Activated naive CD8-positive, alpha-beta T cell treated with anti-CD3 and anti-CD28 coated beads, Interleukin-2, amount 50 U/mL, for 24 hours (primary cell): ENCODE results near the gene MAP2K1.
"Not testable (repeated sequence)": the region's sequence is repeated elsewhere in the genome, so short reads cannot be mapped to it uniquely, and the experiment has no call there.

Source experiments
- ATAC-seq: fragments of 150-1000 bp; cut with Tn5 transposase; one replicate; pipeline ENCODE4 v1.10.0; 2021
- DNase-seq: peaks from one replicate; pipeline ENCODE4 v3.0.0; 2021
- H3K27ac Mint-ChIP-seq: one replicate; pipeline ENCODE4 v1.8.0; 2021; ENCODE audit warnings: mild to moderate bottlenecking, mixed read lengths
- H3K27me3 Mint-ChIP-seq: one replicate; pipeline ENCODE4 v1.8.0; 2021; ENCODE audit warnings: mixed read lengths
- H3K36me3 Mint-ChIP-seq: one replicate; pipeline ENCODE4 v1.8.0; 2021; ENCODE audit warnings: low read depth, mixed read lengths
- H3K4me1 Mint-ChIP-seq: one replicate; pipeline ENCODE4 v1.8.0; 2021; ENCODE audit warnings: mixed read lengths
- H3K4me3 Mint-ChIP-seq: one replicate; pipeline ENCODE4 v1.8.0; 2021; ENCODE audit warnings: mild to moderate bottlenecking, moderate library complexity, mixed read lengths
- H3K9me3 Mint-ChIP-seq: one replicate; pipeline ENCODE4 v1.8.0; 2021; ENCODE audit warnings: mixed read lengths

The MAP2K1 gene

DNA sequence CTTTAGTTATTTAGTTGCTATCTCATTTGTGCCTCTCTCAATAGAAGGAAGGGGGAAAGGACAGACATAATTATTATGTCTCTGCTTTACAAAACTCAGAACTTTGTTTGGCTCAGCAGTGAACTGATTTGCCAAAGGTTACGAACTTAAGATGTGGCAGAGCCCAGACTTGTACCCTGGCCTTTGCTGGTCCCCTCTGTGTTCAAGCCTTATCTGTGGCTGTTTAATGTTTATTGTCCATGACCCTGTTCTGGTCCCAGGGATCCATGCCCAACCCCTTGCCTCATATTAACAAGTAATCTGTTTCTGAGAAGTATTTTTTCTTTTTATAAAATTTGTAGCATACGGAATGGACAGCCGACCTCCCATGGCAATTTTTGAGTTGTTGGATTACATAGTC lies 100.2 kb downstream of the MAP2K1 start:
- H3K27ac Mint-ChIP-seq = no peak overlapping the region
- peaks cover 2% of the 10 kb centered on the region for H3K4me1 Mint-ChIP-seq
- no peak overlapping the region for H3K4me3 Mint-ChIP-seq
- H3K9me3 Mint-ChIP-seq = no peaks in the 10 kb centered on the region
- no peak for DNase-seq
- ATAC-seq = no peak
- no peaks in the 10 kb centered on the region for H3K27me3 Mint-ChIP-seq
- H3K36me3 Mint-ChIP-seq = peaks cover 48% of the 10 kb centered on the region

GRCh38 chr15:66488525-66488924 lies 101.8 kb downstream of the MAP2K1 start:
- Mint-ChIP-seq H3K4me1 (peaks cover 3% of the 10 kb centered on the region), H3K9me3 (no peaks in the 10 kb centered on the region), H3K36me3 (peaks cover 49% of the 10 kb centered on the region), H3K4me3 (no peak overlapping the region), H3K27ac (peak overlapping the region; percentile 22), H3K27me3 (no peaks in the 10 kb centered on the region)
- ATAC-seq = no peak
- no peak for DNase-seq

GRCh38 chr15:66489179-66489791 lies 102.6 kb downstream of the MAP2K1 start:
- ATAC-seq (no peak), DNase-seq (no peak)
- H3K36me3 Mint-ChIP-seq = peaks cover 51% of the 10 kb centered on the region
- peaks cover 9% of the 10 kb centered on the region for H3K4me1 Mint-ChIP-seq
- H3K27ac Mint-ChIP-seq = peak overlapping the region; percentile 61
- no peak overlapping the region for H3K4me3 Mint-ChIP-seq
- H3K9me3 Mint-ChIP-seq = no peaks in the 10 kb centered on the region
- no peaks in the 10 kb centered on the region for H3K27me3 Mint-ChIP-seq

GRCh38 chr15:66491846-66492245 lies 105.1 kb downstream of the MAP2K1 start:
- peaks cover 25% of the 10 kb centered on the region for H3K4me1 Mint-ChIP-seq
- no peak for DNase-seq
- peak overlapping the region; percentile 59 for H3K27ac Mint-ChIP-seq
- no peaks in the 10 kb centered on the region for H3K27me3 Mint-ChIP-seq
- H3K9me3 Mint-ChIP-seq = no peaks in the 10 kb centered on the region
- no peak overlapping the region for H3K4me3 Mint-ChIP-seq
- peaks cover 54% of the 10 kb centered on the region for H3K36me3 Mint-ChIP-seq
- no peak for ATAC-seq

GRCh38 chr15:66494262-66494661 lies 107.5 kb downstream of the MAP2K1 start:
- H3K27me3 Mint-ChIP-seq = no peaks in the 10 kb centered on the region
- ATAC-seq (no peak), DNase-seq (no peak)
- peaks cover 38% of the 10 kb centered on the region for H3K4me1 Mint-ChIP-seq
- H3K4me3 Mint-ChIP-seq = no peak overlapping the region
- H3K27ac Mint-ChIP-seq = peak overlapping the region; percentile 67
- H3K9me3 Mint-ChIP-seq = no peaks in the 10 kb centered on the region
- H3K36me3 Mint-ChIP-seq = peaks cover 68% of the 10 kb centered on the region

DNA sequence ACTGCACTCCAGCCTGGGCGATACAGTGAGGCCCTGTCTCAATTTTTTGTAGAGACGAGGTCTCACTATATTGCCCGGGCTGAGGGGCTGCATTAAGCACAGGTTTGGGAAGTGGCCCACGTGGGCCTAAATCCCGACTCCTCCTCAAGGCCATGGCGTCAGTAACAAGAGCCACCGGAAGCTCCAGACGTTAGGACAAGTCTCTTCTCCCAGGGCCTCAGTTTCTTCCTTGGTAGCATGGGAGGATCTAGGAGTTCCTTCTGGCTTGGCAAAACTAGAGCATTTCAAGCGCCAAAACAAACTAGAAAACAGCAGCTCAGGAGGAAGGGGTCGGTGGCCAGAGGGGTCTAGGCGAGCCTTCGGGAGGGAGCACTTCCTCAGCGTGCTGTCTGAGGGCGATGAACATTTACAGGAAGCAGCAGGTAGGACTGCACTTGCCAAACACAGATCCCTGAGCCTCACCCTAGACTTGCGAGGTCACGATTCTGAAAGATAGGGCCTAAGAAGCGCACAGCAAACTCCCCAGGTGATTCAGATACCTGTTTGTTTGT lies 110.3 kb downstream of the MAP2K1 start:
- H3K9me3 Mint-ChIP-seq = no peaks in the 10 kb centered on the region
- peaks cover 65% of the 10 kb centered on the region for H3K4me1 Mint-ChIP-seq
- H3K4me3 Mint-ChIP-seq = peak overlapping the region; percentile 93
- peaks cover 87% of the 10 kb centered on the region for H3K36me3 Mint-ChIP-seq
- DNase-seq (peak; percentile 15), ATAC-seq (peak; percentile 33)
- peak overlapping the region; percentile 99 for H3K27ac Mint-ChIP-seq
- H3K27me3 Mint-ChIP-seq = no peaks in the 10 kb centered on the region

DNA sequence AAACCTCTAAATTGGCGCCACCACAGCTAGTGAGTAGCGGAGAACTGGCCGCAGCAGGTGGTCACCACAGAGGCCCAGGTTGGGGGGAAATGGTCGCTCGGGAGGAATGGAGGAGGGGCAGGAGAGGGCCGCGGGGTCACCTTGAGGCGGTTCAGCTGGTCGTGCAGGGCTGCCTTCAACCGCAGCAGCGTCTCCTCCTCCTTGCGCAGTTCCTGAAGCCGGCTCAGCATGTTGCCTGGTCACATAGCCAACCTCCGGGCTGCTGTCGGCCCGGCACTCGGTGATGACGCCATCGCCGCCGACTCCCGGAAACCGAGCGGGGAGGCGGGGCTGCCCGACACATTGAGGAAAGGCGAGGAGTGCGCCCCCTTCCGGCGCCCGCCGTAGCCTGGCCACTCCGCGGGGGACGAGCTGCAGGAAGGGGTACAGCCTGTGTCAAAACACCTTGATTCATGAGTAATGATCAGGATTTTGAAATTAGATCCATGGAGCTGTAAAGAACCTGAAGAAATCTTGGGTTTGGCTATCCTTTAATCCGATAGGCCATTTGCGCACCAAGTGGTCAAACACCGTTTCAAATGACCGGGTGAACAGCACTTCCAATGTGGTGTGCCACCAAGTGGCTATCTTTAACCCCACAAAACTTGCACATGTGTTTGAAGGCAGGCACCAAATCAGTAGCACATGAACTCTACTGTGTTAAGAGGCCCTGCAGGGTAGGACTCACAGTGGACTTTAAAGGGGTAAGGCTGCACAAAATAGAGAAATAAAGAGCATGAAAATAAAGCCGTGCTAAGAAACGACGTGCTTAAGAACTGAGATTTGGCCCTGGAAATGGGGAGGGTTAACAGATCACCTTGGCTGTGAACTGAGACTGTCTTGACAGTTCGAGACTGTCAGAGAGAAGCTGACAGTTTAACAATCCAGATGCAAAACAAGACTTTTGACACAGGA lies 111.1 kb downstream of the MAP2K1 start, which contains the start of gene SNAPC5:
Gene SNAPC5 (minus strand): TSS at position 261 of the 954 bp plus-strand sequence. CDS start 31 bp downstream, at position 230.
- H3K4me3 Mint-ChIP-seq = peak within 1 kb of the TSS; percentile 93
- H3K36me3 Mint-ChIP-seq = peaks cover 88% of the 10 kb centered on the region
- no peaks in the 10 kb centered on the region for H3K9me3 Mint-ChIP-seq
- ATAC-seq (peak; percentile 86), DNase-seq (peak; percentile 99)
- H3K27ac Mint-ChIP-seq = peak within 1 kb of the TSS; percentile 99
- H3K27me3 Mint-ChIP-seq = no peaks in the 10 kb centered on the region
- peaks cover 72% of the 10 kb centered on the region for H3K4me1 Mint-ChIP-seq

GRCh38 chr15:66498501-66499386 lies 112.0 kb downstream of the MAP2K1 start:
- H3K4me3 Mint-ChIP-seq = peak overlapping the region; percentile 93
- no peaks in the 10 kb centered on the region for H3K27me3 Mint-ChIP-seq
- no peak for DNase-seq
- no peaks in the 10 kb centered on the region for H3K9me3 Mint-ChIP-seq
- H3K27ac Mint-ChIP-seq = peak overlapping the region; percentile 99
- peaks cover 93% of the 10 kb centered on the region for H3K36me3 Mint-ChIP-seq
- H3K4me1 Mint-ChIP-seq = peaks cover 74% of the 10 kb centered on the region
- ATAC-seq = no peak

- H3K9me3 Mint-ChIP-seq, H3K27me3 Mint-ChIP-seq, DNase-seq, ATAC-seq: not testable (repeated sequence)
- H3K4me1 Mint-ChIP-seq = peaks cover 67% of the 10 kb centered on the region
- peaks cover 94% of the 10 kb centered on the region for H3K36me3 Mint-ChIP-seq
- H3K27ac Mint-ChIP-seq = peak overlapping the region; percentile 99
- H3K4me3 Mint-ChIP-seq = peak overlapping the region; percentile 100
These were observed 113.6 kb downstream of the MAP2K1 start for GRCh38 chr15:66500346-66500745.

- Mint-ChIP-seq H3K27me3 (no peaks in the 10 kb centered on the region), H3K4me1 (peaks cover 66% of the 10 kb centered on the region), H3K4me3 (peak overlapping the region; percentile 100), H3K9me3 (no peaks in the 10 kb centered on the region), H3K27ac (peak overlapping the region; percentile 99), H3K36me3 (peaks cover 79% of the 10 kb centered on the region)
- no peak for ATAC-seq
- DNase-seq = no peak
These were observed 115.8 kb downstream of the MAP2K1 start for GRCh38 chr15:66502491-66502890.

DNA sequence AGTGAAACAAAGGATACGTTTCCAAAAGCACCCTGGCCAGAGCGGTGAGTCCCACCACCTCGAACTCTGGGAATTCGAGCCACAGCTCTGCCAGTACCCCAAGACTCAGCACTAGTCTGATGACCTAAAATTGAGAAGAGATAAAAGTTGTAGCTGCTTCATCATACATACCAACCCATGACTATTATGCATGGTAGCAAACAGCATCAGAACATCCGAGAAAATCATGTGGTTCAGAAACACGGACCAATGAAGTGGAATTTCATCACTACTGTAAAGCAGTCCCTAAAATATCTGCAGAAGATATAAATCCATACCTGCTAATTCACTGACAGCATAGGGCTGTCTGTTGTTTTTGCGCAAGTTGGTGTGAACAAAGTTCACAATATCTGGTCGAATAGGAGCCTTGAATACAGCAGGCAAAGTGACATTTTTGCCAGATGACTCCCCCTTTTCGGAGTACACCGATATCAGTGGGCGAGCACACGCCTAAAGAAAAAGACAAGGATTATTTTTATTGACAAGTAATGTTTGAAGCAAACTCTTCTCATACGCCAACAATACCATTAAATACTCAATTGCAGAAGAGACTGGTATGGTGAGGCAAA lies 116.4 kb downstream of the MAP2K1 start:
- not testable (repeated sequence) for ATAC-seq, DNase-seq, H3K9me3 Mint-ChIP-seq, H3K27me3 Mint-ChIP-seq
- Mint-ChIP-seq H3K27ac (peak overlapping the region; percentile 99), H3K4me3 (peak overlapping the region; percentile 100), H3K36me3 (peaks cover 73% of the 10 kb centered on the region), H3K4me1 (peaks cover 66% of the 10 kb centered on the region)

GRCh38 chr15:66503780-66504562 lies 117.3 kb downstream of the MAP2K1 start:
- ATAC-seq (no peak), DNase-seq (no peak)
- Mint-ChIP-seq H3K27ac (peak overlapping the region; percentile 99), H3K9me3 (no peaks in the 10 kb centered on the region), H3K27me3 (no peaks in the 10 kb centered on the region), H3K4me3 (peak overlapping the region; percentile 100), H3K36me3 (peaks cover 69% of the 10 kb centered on the region), H3K4me1 (peaks cover 68% of the 10 kb centered on the region)
